Hippocampal formation (tissue), 2 donors: ENCODE measurements around the gene PLXDC2.
"Not testable (repeated sequence)": the region's sequence is repeated elsewhere in the genome, so short reads cannot be mapped to it uniquely, and the experiment has no call there.

Experiments
- DNase-seq, 2 donors: peaks; one replicate each; lab custom pipeline; 2025; lab: John Stamatoyannopoulos, UW

Gene PLXDC2

GRCh38 chr10:19816411-19817230, at the start of gene PLXDC2:
PLXDC2 (plus strand) TSS chr10:19816432.
- DNase-seq = peak; percentile 60 to 72

DNA sequence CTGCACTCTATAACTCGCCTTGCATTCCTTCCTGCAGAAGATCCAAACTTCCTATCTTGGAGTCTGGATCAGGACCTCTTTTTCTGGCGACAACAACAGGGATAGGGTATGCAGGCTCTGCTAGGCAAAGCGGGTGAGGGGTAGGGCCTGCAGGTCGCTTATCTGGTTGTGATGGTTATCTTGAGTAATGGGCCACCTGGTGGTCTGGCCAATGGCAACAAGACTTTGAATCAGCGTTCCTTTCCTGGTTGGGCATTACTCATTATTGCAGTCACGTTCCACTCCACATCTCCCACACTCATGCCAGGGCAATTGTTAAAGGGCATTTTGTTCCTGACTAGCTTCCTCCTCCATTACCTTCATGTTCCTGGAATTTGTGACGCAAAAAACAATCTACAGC, 48.4 kb upstream of the PLXDC2 start:
- no peak for DNase-seq

DNA sequence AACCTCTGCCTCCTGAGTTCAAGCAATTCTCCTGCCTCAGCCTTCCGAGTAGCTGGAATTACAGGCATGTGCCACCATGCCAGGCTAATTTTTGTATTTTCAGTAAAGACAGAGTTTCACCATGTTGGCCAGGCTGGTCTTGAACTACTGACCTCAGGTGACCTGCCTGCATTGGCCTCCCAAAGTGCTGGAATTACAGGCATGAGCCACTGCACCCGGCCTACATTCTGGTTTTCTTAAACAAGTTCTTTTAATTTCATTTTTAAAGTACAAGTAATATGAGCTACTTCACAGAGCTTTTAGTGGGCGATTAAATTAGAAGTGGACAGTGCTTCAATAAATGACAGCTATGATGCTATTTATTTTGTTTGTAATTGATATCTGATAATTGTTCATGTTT, 46.4 kb upstream of the PLXDC2 start:
- DNase-seq = not testable (repeated sequence)

DNA sequence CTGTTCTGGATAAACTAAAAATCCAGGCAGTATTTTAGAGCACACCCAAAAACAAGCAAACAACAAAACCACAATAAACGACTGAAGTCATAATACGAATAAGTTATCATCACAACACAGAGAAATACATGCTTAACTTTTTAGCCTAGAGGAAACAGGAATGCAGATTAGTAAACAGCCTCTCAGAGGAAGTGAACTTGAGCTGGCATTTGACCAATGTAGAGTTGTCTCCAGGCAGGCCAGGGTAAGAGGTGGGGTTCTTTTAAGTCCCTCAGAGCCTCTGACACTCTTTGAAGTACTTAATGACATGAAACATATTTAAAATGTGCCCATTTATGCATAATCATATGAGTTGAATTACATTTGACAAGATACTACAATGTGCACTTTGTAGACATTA, 43.3 kb upstream of the PLXDC2 start:
- no peak for DNase-seq

DNA sequence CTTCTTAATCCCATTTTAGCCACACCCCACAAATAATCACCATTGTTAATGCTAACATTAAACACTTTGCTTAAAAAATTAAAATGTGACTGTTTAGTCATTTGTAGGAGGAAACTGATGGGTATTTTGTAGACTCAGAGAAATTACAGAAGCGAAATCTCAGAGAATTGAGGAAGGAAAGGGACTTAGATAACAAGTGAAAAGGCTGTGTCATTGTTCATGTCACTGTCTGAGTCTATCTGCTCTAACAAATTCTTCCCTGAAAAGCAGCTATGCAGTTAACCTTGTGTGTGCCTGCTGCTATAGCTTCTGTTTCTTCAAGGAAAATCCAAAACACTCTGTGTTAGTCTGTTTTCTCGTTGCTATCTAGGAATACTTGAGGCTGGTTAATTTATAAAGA, 40.9 kb upstream of the PLXDC2 start:
- peak in 1 of 2 donors; percentile 2 for DNase-seq

DNA sequence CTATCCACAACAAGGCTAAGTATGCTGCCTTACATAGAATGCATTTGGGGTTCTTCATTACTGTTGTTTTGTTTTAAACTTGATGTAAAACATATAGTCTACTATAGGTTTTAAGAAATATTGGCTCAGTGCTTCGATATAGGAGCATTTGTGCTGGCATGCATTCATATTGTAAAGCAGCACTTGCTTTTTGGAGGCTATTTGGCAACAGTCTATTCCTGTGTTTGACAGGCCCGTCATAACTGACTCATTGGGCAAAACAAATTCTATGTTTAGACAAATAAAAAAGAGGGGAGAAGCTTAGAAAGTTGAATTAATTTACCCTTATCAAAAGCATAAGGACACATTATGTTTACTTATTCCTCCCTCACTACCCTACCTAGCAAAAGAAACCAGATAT, 38.4 kb upstream of the PLXDC2 start:
- DNase-seq = no peak

GRCh38 chr10:19778996-19779395, 37.2 kb upstream of the PLXDC2 start:
- no peak for DNase-seq

DNA sequence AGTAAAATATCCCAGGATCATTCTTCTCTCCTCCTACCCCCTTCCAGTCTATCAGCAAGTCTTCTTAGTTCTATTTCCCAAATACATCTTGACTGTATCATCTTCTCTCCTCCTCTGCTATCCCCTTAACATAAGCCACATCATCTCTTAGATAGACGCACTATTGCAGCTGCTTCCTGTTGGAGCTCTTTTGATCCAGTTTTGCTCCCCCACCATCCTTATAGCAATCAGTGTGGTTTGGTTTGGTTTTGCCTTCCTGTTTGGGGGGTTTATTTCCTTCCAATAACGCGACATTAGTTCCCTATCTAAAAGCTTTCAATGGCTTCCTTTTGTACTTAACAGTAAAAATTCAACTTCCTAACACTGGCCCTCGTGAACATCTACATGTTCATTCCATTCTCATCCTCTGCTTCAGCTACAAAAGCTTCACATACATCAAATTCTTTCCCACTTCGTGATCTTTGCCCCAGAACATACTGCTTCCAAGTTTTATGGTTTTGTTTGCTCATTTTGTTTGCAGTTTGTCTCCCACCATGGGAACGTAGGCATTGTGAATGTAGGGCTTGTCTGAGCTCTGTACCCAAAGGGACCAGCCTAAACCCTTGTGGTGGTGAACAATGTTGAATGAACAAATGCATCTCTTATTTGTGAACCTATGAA, 33.7 kb upstream of the PLXDC2 start:
- DNase-seq = no peak

- no peak for DNase-seq
Measured at GRCh38 chr10:19783721-19784120, 32.5 kb upstream of the PLXDC2 start.

DNA sequence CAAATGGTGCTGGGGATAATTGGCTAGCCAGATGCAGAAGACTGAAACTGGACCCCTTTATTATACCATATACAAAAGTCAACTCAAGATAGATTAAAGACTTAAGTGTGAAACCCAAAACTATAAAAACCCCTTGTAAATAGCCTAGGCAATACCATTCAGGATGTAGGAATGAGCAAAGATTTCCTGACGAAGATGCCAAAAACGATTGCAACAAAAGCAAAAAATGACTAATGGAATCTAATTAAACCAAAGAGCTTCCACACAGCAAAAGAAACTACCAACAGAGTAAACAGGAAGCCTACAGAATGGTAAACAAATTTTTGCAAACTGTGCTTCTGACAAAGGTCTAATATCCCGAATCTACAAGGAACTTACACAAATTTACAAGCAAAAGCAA, 30.9 kb upstream of the PLXDC2 start:
- no peak for DNase-seq

DNA sequence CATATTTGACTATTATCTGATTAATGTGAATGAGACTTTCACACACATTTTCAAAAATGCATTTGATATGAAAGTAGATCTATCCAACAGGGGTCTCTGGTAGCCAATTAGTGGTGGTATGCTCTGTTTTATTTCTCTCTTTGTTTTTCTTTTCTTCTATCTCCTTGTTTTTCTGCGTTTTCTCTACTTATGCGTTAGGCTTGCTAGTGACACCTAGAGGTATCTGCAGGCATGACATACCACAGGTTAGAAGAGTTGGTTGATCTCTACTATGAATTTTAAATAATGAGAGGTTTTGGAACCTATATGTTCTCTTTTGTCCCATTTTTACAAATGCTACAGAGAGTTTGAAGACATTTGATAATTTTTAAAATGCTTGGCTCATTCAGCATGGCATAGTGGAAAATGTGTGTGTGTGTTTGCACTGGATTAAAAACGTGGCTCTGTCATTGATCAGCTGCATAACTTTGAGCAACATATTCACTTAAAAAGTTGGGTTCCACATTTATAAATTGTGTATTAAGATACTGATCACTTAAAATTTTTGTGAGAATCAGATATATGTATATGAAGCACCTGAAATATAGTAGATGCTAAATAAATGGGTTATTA, 28.1 kb upstream of the PLXDC2 start:
- DNase-seq = peak in 1 of 2 donors; percentile 2

DNA sequence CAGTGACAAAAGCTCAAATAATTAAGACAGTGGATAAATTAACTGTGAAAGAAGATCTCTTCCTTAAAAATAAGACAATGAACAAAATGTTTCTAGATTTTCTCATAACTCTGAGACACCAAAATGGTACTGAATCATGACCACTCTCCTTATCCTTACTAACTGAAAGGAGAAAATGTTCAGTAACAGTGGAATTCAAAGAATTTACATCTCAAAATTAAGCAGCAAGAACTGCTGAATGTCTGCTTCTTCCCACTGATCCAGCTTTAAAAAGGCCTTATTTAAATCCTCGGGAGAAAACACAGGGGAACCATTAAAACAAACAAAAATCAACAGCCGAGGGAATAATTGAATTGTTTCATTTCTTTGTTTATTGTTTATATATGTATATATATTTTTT, 27.3 kb upstream of the PLXDC2 start:
- DNase-seq = no peak

GRCh38 chr10:19789607-19790006, 26.6 kb upstream of the PLXDC2 start:
- no peak for DNase-seq

GRCh38 chr10:19791032-19791431, 25.2 kb upstream of the PLXDC2 start:
- DNase-seq = no peak

DNA sequence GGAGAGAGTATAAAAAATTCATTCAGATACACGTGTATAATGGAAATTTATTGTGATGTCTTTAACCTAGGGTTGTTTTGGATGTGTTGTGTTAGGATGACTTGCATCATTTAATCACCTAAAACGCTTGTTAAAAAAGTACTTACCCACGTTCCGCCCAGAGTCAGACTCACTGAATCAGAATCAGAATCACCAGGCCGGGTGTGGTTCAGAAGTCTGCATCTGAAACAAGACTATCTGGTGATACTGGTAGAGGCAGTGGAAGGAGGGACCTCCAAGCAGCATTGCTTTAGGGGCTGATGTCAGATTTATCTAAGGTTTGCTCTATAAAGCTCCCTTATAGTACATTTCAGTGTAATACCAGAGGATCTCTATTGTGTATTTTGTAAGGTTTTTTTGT, 20.5 kb upstream of the PLXDC2 start:
- no peak for DNase-seq

- no peak for DNase-seq
Measured at GRCh38 chr10:19800161-19800560, 16.1 kb upstream of the PLXDC2 start.

- no peak for DNase-seq
Measured at GRCh38 chr10:19801369-19801768, 14.9 kb upstream of the PLXDC2 start.

- no peak for DNase-seq
Measured at GRCh38 chr10:19803676-19804075, 12.6 kb upstream of the PLXDC2 start.

DNA sequence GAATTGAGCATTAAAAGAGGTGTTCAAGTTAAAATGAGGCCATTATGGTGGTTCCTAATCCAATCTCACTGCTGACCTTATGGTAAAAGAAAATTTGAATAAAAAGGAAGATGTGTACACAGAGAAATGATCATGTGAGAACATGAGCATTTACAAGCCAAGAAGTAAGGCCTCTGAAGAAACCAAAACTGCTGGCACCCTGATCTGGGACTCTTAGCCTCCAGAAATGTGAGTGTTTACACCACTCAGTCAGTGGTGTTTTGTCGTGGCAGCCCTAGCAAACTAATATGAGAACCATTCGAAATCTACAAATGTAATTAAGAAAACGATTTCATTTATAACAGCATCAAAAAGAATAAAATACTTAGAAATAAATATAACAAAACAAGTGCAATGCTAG, 6.8 kb upstream of the PLXDC2 start:
- DNase-seq = no peak

- peak; percentile 15 to 40 for DNase-seq
Measured at GRCh38 chr10:19811540-19811939, 4.7 kb upstream of the PLXDC2 start.

GRCh38 chr10:19812976-19813375, 3.3 kb upstream of the PLXDC2 start:
- no peak for DNase-seq

GRCh38 chr10:19815036-19815730, 1.0 kb upstream of the PLXDC2 start:
- DNase-seq = no peak
